HL-60 (cell line): Measurements from ENCODE around the gene EIF4B.

Experiments
- DNase-seq, 2 experiments: peaks; one replicate each; pipeline ENCODE4 v3.0.0-alpha.2; 2010 to 2020; ENCODE audit warnings: low read depth in 1 of 2, low spot score in 1 of 2
- H3K27ac ChIP-seq: fragments of 250-450 bp; sonication (Bioruptor Pico); replicated peaks from 2 replicates; pipeline ENCODE4 v1.5.1; 2020; ENCODE audit warnings: mild to moderate bottlenecking, moderate library complexity
- H3K27me3 ChIP-seq: fragments of 250-450 bp; sonication (Bioruptor Pico); 2 replicates; pipeline ENCODE4 v1.5.1; 2021; ENCODE audit warnings: mild to moderate bottlenecking, moderate library complexity; ENCODE audit not compliant: insufficient read depth, poor library complexity, severe bottlenecking
- H3K4me3 ChIP-seq: replicated peaks from 2 replicates; pipeline ENCODE4 v1.5.1; 2011; ENCODE audit warnings: mild to moderate bottlenecking, control low read depth, low read length; ENCODE audit not compliant: insufficient read depth
- CTCF ChIP-seq: IDR thresholded peaks from one replicate; pipeline ENCODE4 v1.5.1; 2011; ENCODE audit warnings: low read length, control low read depth, inconsistent platforms; ENCODE audit not compliant: insufficient read depth
- GABPA ChIP-seq: IDR thresholded peaks from 2 replicates; pipeline ENCODE4 v1.6.1; 2012; ENCODE audit warnings: low read depth
- POLR2AphosphoS5 ChIP-seq: IDR thresholded peaks from 2 replicates; pipeline ENCODE4 v1.6.1; 2012; ENCODE audit warnings: low read depth
- REST ChIP-seq: IDR thresholded peaks from 2 replicates; pipeline ENCODE4 v1.6.1; 2012; ENCODE audit warnings: low read depth; ENCODE audit not compliant: insufficient replicate concordance
- SPI1 ChIP-seq: IDR thresholded peaks from 2 replicates; pipeline ENCODE4 v1.6.1; 2012; ENCODE audit warnings: low read depth, mild to moderate bottlenecking, borderline replicate concordance

EIF4B gene

GRCh38 chr12:53060064-53060720 lies 53.9 kb downstream of the EIF4B start:
- TF ChIP-seq REST = no peak
- TF ChIP-seq GABPA = no peak
- TF ChIP-seq POLR2AphosphoS5 = no peak
- no peak for TF ChIP-seq CTCF
- TF ChIP-seq SPI1 = no peak
- Histone ChIP-seq H3K27me3 (peaks cover 8% of the 10 kb centered on the region), H3K27ac (no peak overlapping the region), H3K4me3 (no peak overlapping the region)
- no peak for DNase-seq

- Histone ChIP-seq H3K27ac (no peak overlapping the region), H3K27me3 (peaks cover 8% of the 10 kb centered on the region), H3K4me3 (no peak overlapping the region)
- DNase-seq = no peak
- TF ChIP-seq GABPA = no peak
- no peak for TF ChIP-seq POLR2AphosphoS5
- TF ChIP-seq REST = no peak
- TF ChIP-seq SPI1 = no peak
Measured at GRCh38 chr12:53060721-53061276, 54.5 kb downstream of the EIF4B start.

- DNase-seq = no peak
- Histone ChIP-seq H3K27ac (no peak overlapping the region), H3K4me3 (no peak overlapping the region), H3K27me3 (peaks cover 8% of the 10 kb centered on the region)
- peak; percentile 16 for TF ChIP-seq CTCF
- no peak for TF ChIP-seq SPI1
- TF ChIP-seq REST = no peak
- TF ChIP-seq GABPA = no peak
- TF ChIP-seq POLR2AphosphoS5 = peak; percentile 38; the same call in 1 of the 2 replicates
Measured at GRCh38 chr12:53061404-53062010, 55.3 kb downstream of the EIF4B start.
